SK-N-MC (cell line): ENCODE data around the gene HEG1.

Source experiments
- EZH2 ChIP-seq: fragments of 200-600 bp; sonication (generic); IDR thresholded peaks from one replicate; pipeline ENCODE4 v1.6.1; 2017; ENCODE audit warnings: antibody characterized with exemption
- POLR2AphosphoS5 ChIP-seq: IDR thresholded peaks from 2 replicates; pipeline ENCODE4 v1.6.1; 2012; ENCODE audit warnings: mild to moderate bottlenecking, low read depth, low read length, borderline replicate concordance

- TF ChIP-seq POLR2AphosphoS5 (no peak), EZH2 (no peak)
Measured at GRCh38 chr3:125083776-125084175, 28.0 kb upstream of the HEG1 start.
